Stimulated activated CD4-positive, alpha-beta T cell treated with anti-CD3 and anti-CD28 coated beads, TNF-alpha, amount 100 ng/mL, for 4 hours (primary cell): ENCODE results near the gene UCHL5.
"Not testable (repeated sequence)": the region's sequence is repeated elsewhere in the genome, so short reads cannot be mapped to it uniquely, and the experiment has no call there.

Experiments
- DNase-seq, 3 experiments: peaks; one replicate each; pipeline ENCODE4 v3.0.0-alpha.2; 2020; ENCODE audit warnings: low read depth in 3 of 3

UCHL5 gene

GRCh38 chr1:193065954-193066353 lies 6.8 kb upstream of the UCHL5 start:
- DNase-seq: no peak

GRCh38 chr1:193062698-193063463 lies 3.7 kb upstream of the UCHL5 start:
- no peak for DNase-seq

GRCh38 chr1:193060938-193061337 lies 1.8 kb upstream of the UCHL5 start:
- DNase-seq: no peak

GRCh38 chr1:193060406-193060805 lies 1.2 kb upstream of the UCHL5 start:
- no peak for DNase-seq

- no peak for DNase-seq
These were observed 899 bp upstream of the UCHL5 start for GRCh38 chr1:193060115-193060403.

GRCh38 chr1:193058529-193059281 lies 455 bp downstream of the UCHL5 start:
- peak; percentile 21 to 40 (median 24) for DNase-seq

GRCh38 chr1:193054169-193054675 lies 4.9 kb downstream of the UCHL5 start:
- no peak for DNase-seq

GRCh38 chr1:193048913-193049312 lies 10.2 kb downstream of the UCHL5 start:
- DNase-seq: not testable (repeated sequence)

GRCh38 chr1:193042766-193043691 lies 16.1 kb downstream of the UCHL5 start:
- no peak for DNase-seq

- no peak for DNase-seq
These were observed 19.1 kb downstream of the UCHL5 start for GRCh38 chr1:193040011-193040410.

- no peak for DNase-seq
These were observed 22.7 kb downstream of the UCHL5 start for GRCh38 chr1:193036337-193037047.

GRCh38 chr1:193033610-193034009 lies 25.6 kb downstream of the UCHL5 start:
- no peak for DNase-seq

- DNase-seq: not testable (repeated sequence)
These were observed 26.3 kb downstream of the UCHL5 start for GRCh38 chr1:193032643-193033427.

- DNase-seq: no peak
These were observed 27.7 kb downstream of the UCHL5 start for GRCh38 chr1:193031431-193031830.

- no peak for DNase-seq
These were observed 28.9 kb downstream of the UCHL5 start for GRCh38 chr1:193030280-193030679.

GRCh38 chr1:193025218-193025617 lies 33.9 kb downstream of the UCHL5 start:
- no peak for DNase-seq

- DNase-seq: no peak
These were observed 39.6 kb downstream of the UCHL5 start for GRCh38 chr1:193019442-193020026.

GRCh38 chr1:193016788-193017187 lies 42.4 kb downstream of the UCHL5 start:
- DNase-seq: no peak

GRCh38 chr1:193014400-193014799 lies 44.8 kb downstream of the UCHL5 start:
- no peak for DNase-seq

GRCh38 chr1:193013707-193014106 lies 45.5 kb downstream of the UCHL5 start:
- DNase-seq: no peak
